Vagina (tissue), 2 donors: ENCODE results near the gene STX17.

Experiments
- CTCF ChIP-seq, 3 experiments: fragments of 450-650 bp in 2 of 3; fragments of 200-600 bp in 1 of 3; sonication (generic) in 1 of 3; IDR thresholded peaks; one replicate each; pipeline ENCODE4 v1.5.1; 2017 to 2019; ENCODE audit warnings: antibody characterized with exemption in 3 of 3, mild to moderate bottlenecking in 2 of 3, moderate library complexity in 2 of 3
- POLR2A ChIP-seq, 2 donors: fragments of 450-650 bp; IDR thresholded peaks; one replicate each; pipeline ENCODE4 v1.6.1; 2017; ENCODE audit warnings: antibody characterized with exemption in 2 of 2, mild to moderate bottlenecking in 2 of 2, moderate library complexity in 2 of 2
- POLR2AphosphoS5 ChIP-seq, 2 donors: sonication (generic); formaldehyde crosslinking; IDR thresholded peaks; one replicate each; pipeline ENCODE4 v1.9.0; 2017; ENCODE audit warnings: antibody characterized with exemption in 2 of 2, mild to moderate bottlenecking in 2 of 2, low read depth in 1 of 2; ENCODE audit not compliant: insufficient read depth in 1 of 2

GRCh38 chr9:99978221-99978620 lies 71.8 kb downstream of the STX17 start:
- TF ChIP-seq CTCF (IDR thresholded peaks at IDR 0.05) (no peak), POLR2A (IDR thresholded peaks at IDR 0.05) (no peak), POLR2AphosphoS5 (IDR thresholded peaks at IDR 0.05; ENCODE audit: insufficient read depth in 1 of 2, low read depth in 1 of 2) (no peak)
